ENCODE results near the gene CSGALNACT2.

Gene CSGALNACT2

DNA sequence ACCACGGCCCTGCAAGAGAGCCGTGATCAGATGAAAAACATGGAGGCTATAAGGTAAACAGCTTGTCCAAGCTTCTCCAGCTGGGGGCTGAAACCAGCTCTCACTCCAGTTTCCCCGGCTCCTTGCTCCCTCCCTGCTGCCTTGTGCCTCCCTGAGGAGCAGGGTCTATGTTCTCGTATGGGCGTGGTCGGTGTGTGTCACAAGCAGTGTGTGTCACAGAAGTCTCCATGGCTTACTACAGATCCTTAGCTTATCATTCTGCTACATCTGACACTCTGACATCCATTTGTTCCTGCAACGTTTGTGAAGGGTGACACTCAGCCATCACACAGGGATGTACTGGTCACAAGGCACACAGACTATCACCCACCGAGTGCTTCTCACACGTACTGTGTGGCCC is 54.6 kb downstream of the CSGALNACT2 start:
- DNase-seq (ENCODE audit: low read depth in 2 of 2) = no peak
- no peak for TF ChIP-seq CTCF (IDR thresholded peaks at IDR 0.05; ENCODE audit: low read depth, low read length)
- no peak overlapping the region for H3K4me3 ChIP-seq (replicated peaks in 1 of 2; ENCODE audit: low read depth in 2 of 2, low read length in 2 of 2)

GRCh38 chr10:43193496-43194080 is 55.3 kb downstream of the CSGALNACT2 start:
- DNase-seq (ENCODE audit: low read depth in 2 of 2) = no peak
- no peak for TF ChIP-seq CTCF (IDR thresholded peaks at IDR 0.05; ENCODE audit: low read depth, low read length)
- H3K4me3 ChIP-seq (replicated peaks in 1 of 2; ENCODE audit: low read depth in 2 of 2, low read length in 2 of 2) = no peak overlapping the region

GRCh38 chr10:43194266-43194665 is 56.0 kb downstream of the CSGALNACT2 start:
- H3K4me3 ChIP-seq (replicated peaks in 1 of 2; ENCODE audit: low read depth in 2 of 2, low read length in 2 of 2) = no peak overlapping the region
- TF ChIP-seq CTCF (IDR thresholded peaks at IDR 0.05; ENCODE audit: low read depth, low read length) = no peak
- DNase-seq (ENCODE audit: low read depth in 2 of 2) = no peak

GRCh38 chr10:43194859-43195258 is 56.6 kb downstream of the CSGALNACT2 start:
- DNase-seq (ENCODE audit: low read depth in 2 of 2) = no peak
- no peak for TF ChIP-seq CTCF (IDR thresholded peaks at IDR 0.05; ENCODE audit: low read depth, low read length)
- no peak overlapping the region for H3K4me3 ChIP-seq (replicated peaks in 1 of 2; ENCODE audit: low read depth in 2 of 2, low read length in 2 of 2)

GRCh38 chr10:43195557-43195956 is 57.3 kb downstream of the CSGALNACT2 start:
- no peak for DNase-seq (ENCODE audit: low read depth in 2 of 2)
- no peak for TF ChIP-seq CTCF (IDR thresholded peaks at IDR 0.05; ENCODE audit: low read depth, low read length)

GRCh38 chr10:43196131-43196980 is 58.1 kb downstream of the CSGALNACT2 start:
- TF ChIP-seq CTCF (IDR thresholded peaks at IDR 0.05; ENCODE audit: low read depth, low read length) = no peak
- no peak for DNase-seq (ENCODE audit: low read depth in 2 of 2)
- no peak overlapping the region for H3K4me3 ChIP-seq (replicated peaks in 1 of 2; ENCODE audit: low read depth in 2 of 2, low read length in 2 of 2)

More at GRCh38 chr10:43195557-43195956, 57.3 kb downstream of the CSGALNACT2 start:
- H3K4me3 ChIP-seq (replicated peaks in 1 of 2; ENCODE audit: low read depth in 2 of 2, low read length in 2 of 2) = no peak overlapping the region
